Measurements from ENCODE around the gene COX19.

Gene COX19

GRCh38 chr7:923108-924041, 52.0 kb downstream of the COX19 start:
- TF ChIP-seq MAX (IDR thresholded peaks at IDR 0.05; ENCODE audit: low read depth, low read length) (0 out of 2 replicates have a peak, but pooled peaks have one; percentile 33), CTCF (IDR thresholded peaks at IDR 0.05; ENCODE audit: low read depth, low read length) (no peak), POLR2A (IDR thresholded peaks at IDR 0.05; ENCODE audit: extremely low read depth, insufficient read length) (peak; percentile 11)
- H3K4me3 ChIP-seq (ENCODE audit: low read depth, low read length): peak overlapping the region; percentile 21
- peak; percentile 97 for DNase-seq (ENCODE audit: low read depth)

- H3K4me3 ChIP-seq (ENCODE audit: low read depth, low read length): peak overlapping the region; percentile 11
- peak; percentile 82 for DNase-seq (ENCODE audit: low read depth)
- TF ChIP-seq MAX (IDR thresholded peaks at IDR 0.05; ENCODE audit: low read depth, low read length): peak; percentile 16; the same call in 1 of the 2 replicates
- no peak for TF ChIP-seq MYC (IDR thresholded peaks at IDR 0.05; ENCODE audit: low read depth, low read length)
Measured at GRCh38 chr7:922334-923107, 52.8 kb downstream of the COX19 start.

GRCh38 chr7:921581-922333, 53.6 kb downstream of the COX19 start:
- no peak for DNase-seq (ENCODE audit: low read depth)
- TF ChIP-seq CTCF (IDR thresholded peaks at IDR 0.05; ENCODE audit: low read depth, low read length) (no peak), MAX (IDR thresholded peaks at IDR 0.05; ENCODE audit: low read depth, low read length) (no peak), MYC (IDR thresholded peaks at IDR 0.05; ENCODE audit: low read depth, low read length) (no peak), POLR2A (IDR thresholded peaks at IDR 0.05; ENCODE audit: extremely low read depth, insufficient read length) (no peak)
- no peak overlapping the region for H3K4me3 ChIP-seq (ENCODE audit: low read depth, low read length)

- TF ChIP-seq MYC (IDR thresholded peaks at IDR 0.05; ENCODE audit: low read depth, low read length): no peak
- TF ChIP-seq MAX (IDR thresholded peaks at IDR 0.05; ENCODE audit: low read depth, low read length): no peak
- TF ChIP-seq POLR2A (IDR thresholded peaks at IDR 0.05; ENCODE audit: extremely low read depth, insufficient read length): no peak
- no peak for TF ChIP-seq CTCF (IDR thresholded peaks at IDR 0.05; ENCODE audit: low read depth, low read length)
- H3K4me3 ChIP-seq (ENCODE audit: low read depth, low read length): no peak overlapping the region
- no peak for DNase-seq (ENCODE audit: low read depth)
Measured at GRCh38 chr7:921071-921461, 54.3 kb downstream of the COX19 start.

GRCh38 chr7:920351-921070, 54.8 kb downstream of the COX19 start:
- H3K4me3 ChIP-seq (ENCODE audit: low read depth, low read length): no peak overlapping the region
- TF ChIP-seq POLR2A (IDR thresholded peaks at IDR 0.05; ENCODE audit: extremely low read depth, insufficient read length) (no peak), MYC (IDR thresholded peaks at IDR 0.05; ENCODE audit: low read depth, low read length) (no peak), MAX (IDR thresholded peaks at IDR 0.05; ENCODE audit: low read depth, low read length) (no peak), CTCF (IDR thresholded peaks at IDR 0.05; ENCODE audit: low read depth, low read length) (no peak)
- no peak for DNase-seq (ENCODE audit: low read depth)

Measured in NB4 (cell line).